ENCODE data around the gene FAXC. TPM values are rescaled to one million over a fixed set of nuclear protein-coding genes. Genes with fewer than 3 reads are reported as not detected.

FAXC gene
- 4.7 TPM for polyA plus RNA-seq (2013, experiment 1 of 2)
- polyA plus RNA-seq (2013, experiment 2 of 2) = 4.6 TPM

DNA sequence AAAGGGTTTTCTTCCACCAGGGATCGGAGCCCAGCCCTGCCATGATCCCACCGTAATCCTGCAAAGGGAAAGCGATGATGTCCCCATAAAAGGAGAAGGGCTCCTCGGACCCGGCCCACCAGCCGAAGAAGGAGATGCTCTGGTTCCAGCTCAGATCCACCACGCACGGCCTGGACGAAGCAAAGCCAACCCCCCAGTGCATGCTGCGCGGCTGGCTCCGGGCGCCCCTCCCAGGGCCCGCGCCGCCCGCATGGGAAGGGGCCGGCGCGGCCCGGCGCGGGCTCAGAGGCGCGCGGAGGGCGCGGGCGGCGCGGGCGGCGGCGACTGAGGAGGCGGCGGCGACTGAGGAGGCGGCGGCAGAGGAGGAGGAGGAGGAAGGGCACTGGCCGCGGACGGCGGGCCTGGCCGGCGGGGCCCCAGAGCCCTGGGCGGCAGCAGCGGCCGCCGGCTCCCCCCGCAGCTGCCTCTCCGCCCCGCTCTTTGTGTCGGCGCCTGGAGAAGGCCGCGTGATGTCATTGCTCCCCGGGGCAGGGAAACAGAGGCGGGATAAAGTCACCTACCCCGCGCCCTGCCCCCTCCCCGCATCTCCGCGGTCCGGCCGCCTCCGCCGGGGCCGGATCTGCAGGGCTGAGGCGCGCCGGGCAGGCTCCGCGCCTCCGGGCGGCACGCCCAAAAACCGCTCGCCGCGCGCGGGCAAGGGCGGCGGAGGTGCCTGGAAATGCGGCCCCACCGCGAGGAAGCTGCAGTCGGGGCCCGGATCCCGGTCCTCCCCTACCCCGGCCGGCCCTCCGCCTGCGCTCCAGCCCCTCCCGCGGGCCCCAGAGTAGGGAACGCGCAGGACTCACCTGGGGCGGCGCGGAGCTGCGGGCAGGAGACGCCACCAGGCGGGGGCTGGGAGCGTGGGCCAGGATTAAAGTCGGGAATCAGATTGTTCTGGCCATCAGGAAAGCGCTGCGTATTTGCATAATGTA, at the start of gene FAXC:
Gene FAXC, minus strand, starts transcription at position 504 of the 971 bp plus-strand sequence. Its CDS starts 302 bp downstream, at position 202.
- no peaks in the 10 kb centered on the region for H3K36me3 ChIP-seq (ENCODE audit: control insufficient read depth, insufficient read depth, low read length)
- H3K4me3 ChIP-seq (ENCODE audit: extremely low read depth, insufficient read depth, low read length, poor library complexity, severe bottlenecking) = peak within 1 kb of the TSS; percentile 64
- H3K4me1 ChIP-seq (ENCODE audit: control insufficient read depth, insufficient read depth, low read length, poor library complexity, severe bottlenecking) = peaks cover 3% of the 10 kb centered on the region
- H3K27ac ChIP-seq (ENCODE audit: low read depth, low read length, severe bottlenecking) = no peak within 1 kb of the TSS
- WGBS, 2 experiments (ENCODE audit: insufficient coverage in 2 of 2) = 1% methylated on average over 61 to 85 of the region's 108 CpGs
- H3K9me3 ChIP-seq (ENCODE audit: control insufficient read depth, low read length) = no peaks in the 10 kb centered on the region

DNA sequence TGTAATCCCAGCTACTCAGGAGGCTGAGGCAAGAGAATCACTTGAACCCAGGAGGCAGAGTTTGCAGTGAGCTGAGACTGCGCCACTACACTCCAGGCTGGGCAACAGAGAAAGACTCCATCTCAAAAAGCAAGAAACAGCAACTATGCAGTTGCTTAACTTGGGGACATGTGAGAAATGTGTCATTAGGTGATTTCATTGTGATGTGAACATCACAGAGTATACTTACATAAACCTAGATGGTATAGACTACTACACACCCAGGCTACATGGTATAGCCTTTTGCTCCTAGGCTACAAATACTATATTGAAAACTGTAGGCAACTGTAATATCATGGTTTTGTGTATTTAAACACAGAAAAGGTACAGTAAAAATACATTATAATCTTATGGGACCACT, 47.8 kb upstream of the FAXC start:
- WGBS, 2 experiments (ENCODE audit: insufficient coverage in 2 of 2) = no CpG with 5 or more reads among the region's 1 CpG
- H3K4me3 ChIP-seq (ENCODE audit: extremely low read depth, insufficient read depth, low read length, poor library complexity, severe bottlenecking) = no peak overlapping the region

DNA sequence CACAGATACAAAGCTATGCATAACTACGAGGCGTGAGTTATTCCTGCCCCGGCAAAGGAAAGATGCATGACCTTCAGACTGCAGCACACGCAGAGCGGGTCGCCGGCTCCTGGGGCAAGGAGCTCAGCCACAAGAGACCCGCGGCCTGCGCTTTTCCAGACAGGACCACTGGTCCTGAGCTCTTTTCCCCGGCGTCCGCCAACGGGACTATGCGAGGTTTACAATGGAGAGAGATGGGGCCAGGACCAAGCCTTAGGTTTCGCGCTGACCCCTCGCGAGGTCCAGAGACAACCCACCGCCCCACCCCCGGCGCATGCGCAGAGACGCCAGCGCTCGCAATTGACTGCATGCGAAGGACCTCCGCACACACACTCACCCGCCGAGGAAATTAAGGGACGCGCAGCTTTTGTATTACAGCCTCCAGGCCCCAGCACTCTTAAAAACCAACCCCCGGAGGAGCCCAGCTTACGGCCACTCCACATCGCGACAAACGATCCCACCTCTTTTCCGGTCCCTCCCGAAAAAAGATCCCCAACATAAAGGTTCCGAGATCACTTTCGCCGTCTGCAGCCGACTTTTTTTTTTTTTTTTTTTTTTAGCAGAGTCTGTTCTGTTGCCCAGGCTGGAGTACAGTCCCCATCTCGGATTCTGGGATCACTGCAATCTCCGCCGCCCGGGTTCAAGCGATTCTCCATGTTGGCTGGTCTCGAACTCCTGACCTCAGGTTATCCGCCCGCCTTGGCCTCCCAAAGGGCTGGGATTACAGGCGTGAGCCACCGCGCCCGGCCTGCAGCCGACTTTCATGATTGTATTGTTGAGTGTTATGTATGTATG, 44.4 kb upstream of the FAXC start, which contains the start of gene COQ3:
Gene COQ3, minus strand, starts transcription at position 498 of the 834 bp plus-strand sequence. Its CDS starts 16 bp downstream, at position 482.
- H3K9me3 ChIP-seq (ENCODE audit: control insufficient read depth, low read length) = no peaks in the 10 kb centered on the region
- no peaks in the 10 kb centered on the region for H3K36me3 ChIP-seq (ENCODE audit: control insufficient read depth, insufficient read depth, low read length)
- H3K27ac ChIP-seq (ENCODE audit: low read depth, low read length, severe bottlenecking) = peak within 1 kb of the TSS; percentile 88
- no peaks in the 10 kb centered on the region for H3K4me1 ChIP-seq (ENCODE audit: control insufficient read depth, insufficient read depth, low read length, poor library complexity, severe bottlenecking)
- WGBS, 2 experiments (ENCODE audit: insufficient coverage in 2 of 2) = 4 to 14% methylated on average over 27 to 35 of the region's 56 CpGs
- H3K4me3 ChIP-seq (ENCODE audit: extremely low read depth, insufficient read depth, low read length, poor library complexity, severe bottlenecking) = peak within 1 kb of the TSS; percentile 61

More for the DNA sequence above, 47.8 kb upstream of the FAXC start:
- no peak overlapping the region for H3K27ac ChIP-seq (ENCODE audit: low read depth, low read length, severe bottlenecking)
- H3K4me1 ChIP-seq (ENCODE audit: control insufficient read depth, insufficient read depth, low read length, poor library complexity, severe bottlenecking) = no peaks in the 10 kb centered on the region
- H3K9me3 ChIP-seq (ENCODE audit: control insufficient read depth, low read length) = no peaks in the 10 kb centered on the region
- H3K36me3 ChIP-seq (ENCODE audit: control insufficient read depth, insufficient read depth, low read length) = peaks cover 24% of the 10 kb centered on the region

DNA sequence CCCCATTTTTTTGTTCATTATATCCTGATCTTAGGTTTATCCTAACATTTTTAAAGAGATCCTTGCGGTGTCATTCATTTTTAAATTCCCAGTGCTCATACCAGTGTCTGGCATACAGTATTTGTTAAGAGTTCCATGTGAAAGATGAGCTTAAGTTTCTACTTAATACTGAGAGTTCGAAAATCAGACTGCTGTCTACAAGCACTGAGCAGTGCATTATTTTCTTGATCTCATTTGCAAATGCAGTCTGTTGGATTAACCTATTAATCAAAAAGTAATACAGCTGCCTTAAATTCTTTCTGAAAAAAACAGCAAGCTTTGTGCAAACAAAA, 43.9 kb upstream of the FAXC start:
- Histone ChIP-seq H3K36me3 (ENCODE audit: control insufficient read depth, insufficient read depth, low read length) (no peaks in the 10 kb centered on the region), H3K4me3 (ENCODE audit: extremely low read depth, insufficient read depth, low read length, poor library complexity, severe bottlenecking) (peak overlapping the region; percentile 61), H3K9me3 (ENCODE audit: control insufficient read depth, low read length) (no peaks in the 10 kb centered on the region), H3K4me1 (ENCODE audit: control insufficient read depth, insufficient read depth, low read length, poor library complexity, severe bottlenecking) (no peaks in the 10 kb centered on the region), H3K27ac (ENCODE audit: low read depth, low read length, severe bottlenecking) (peak overlapping the region; percentile 88)
- 83% methylated on average over 2 of the region's 2 CpGs; no CpG with 5 or more reads in 1 of the 2 experiments for WGBS, 2 experiments (ENCODE audit: insufficient coverage in 2 of 2)

DNA sequence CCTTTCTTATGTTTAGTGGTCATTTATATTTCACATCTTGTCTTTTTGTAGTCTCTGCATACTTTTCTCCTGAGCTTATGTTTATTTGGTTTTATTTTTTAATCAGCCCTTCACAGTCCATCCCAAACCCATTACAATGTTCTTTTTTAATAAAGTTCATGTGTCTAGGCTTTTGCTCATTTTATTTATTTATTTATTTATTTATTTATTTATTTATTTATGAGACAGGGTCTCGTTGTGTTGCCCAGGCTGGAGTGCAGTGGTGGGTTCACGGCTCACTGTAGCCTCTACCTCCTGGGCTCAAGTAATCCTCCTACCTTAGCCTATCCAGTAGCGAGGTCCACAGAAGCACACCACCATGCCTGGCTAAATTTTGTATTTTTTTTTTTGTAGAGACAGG, 41.4 kb upstream of the FAXC start:
- Histone ChIP-seq H3K4me3 (ENCODE audit: extremely low read depth, insufficient read depth, low read length, poor library complexity, severe bottlenecking) (no peak overlapping the region), H3K36me3 (ENCODE audit: control insufficient read depth, insufficient read depth, low read length) (no peaks in the 10 kb centered on the region), H3K27ac (ENCODE audit: low read depth, low read length, severe bottlenecking) (no peak overlapping the region), H3K4me1 (ENCODE audit: control insufficient read depth, insufficient read depth, low read length, poor library complexity, severe bottlenecking) (no peaks in the 10 kb centered on the region), H3K9me3 (ENCODE audit: control insufficient read depth, low read length) (no peaks in the 10 kb centered on the region)
- WGBS, 2 experiments (ENCODE audit: insufficient coverage in 2 of 2) = no CpG with 5 or more reads among the region's 3 CpGs

DNA sequence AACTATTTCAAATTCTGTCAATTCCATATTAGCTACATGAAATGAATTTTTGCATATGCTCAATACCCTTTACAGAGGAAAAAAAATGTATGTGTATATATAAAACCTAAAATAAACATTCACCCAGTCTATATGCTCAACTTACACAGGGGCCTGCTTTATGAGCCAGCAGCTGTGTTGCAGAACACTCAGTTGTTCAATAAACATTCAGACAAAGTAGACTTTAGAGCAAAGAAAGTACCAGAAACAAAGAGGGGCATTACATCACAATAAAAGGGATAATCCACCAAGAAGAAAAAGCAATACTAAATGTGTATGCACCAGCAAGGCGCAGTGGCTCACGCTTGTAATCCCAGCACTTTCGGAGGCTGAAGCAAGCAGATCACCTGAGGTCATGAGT, 35.0 kb upstream of the FAXC start:
- H3K36me3 ChIP-seq (ENCODE audit: control insufficient read depth, insufficient read depth, low read length) = no peaks in the 10 kb centered on the region
- H3K4me3 ChIP-seq (ENCODE audit: extremely low read depth, insufficient read depth, low read length, poor library complexity, severe bottlenecking) = no peak overlapping the region
- H3K27ac ChIP-seq (ENCODE audit: low read depth, low read length, severe bottlenecking) = no peak overlapping the region
- no peaks in the 10 kb centered on the region for H3K4me1 ChIP-seq (ENCODE audit: control insufficient read depth, insufficient read depth, low read length, poor library complexity, severe bottlenecking)
- H3K9me3 ChIP-seq (ENCODE audit: control insufficient read depth, low read length) = no peaks in the 10 kb centered on the region
- 94 to 97% methylated on average over 3 of the region's 3 CpGs for WGBS, 2 experiments (ENCODE audit: insufficient coverage in 2 of 2)

DNA sequence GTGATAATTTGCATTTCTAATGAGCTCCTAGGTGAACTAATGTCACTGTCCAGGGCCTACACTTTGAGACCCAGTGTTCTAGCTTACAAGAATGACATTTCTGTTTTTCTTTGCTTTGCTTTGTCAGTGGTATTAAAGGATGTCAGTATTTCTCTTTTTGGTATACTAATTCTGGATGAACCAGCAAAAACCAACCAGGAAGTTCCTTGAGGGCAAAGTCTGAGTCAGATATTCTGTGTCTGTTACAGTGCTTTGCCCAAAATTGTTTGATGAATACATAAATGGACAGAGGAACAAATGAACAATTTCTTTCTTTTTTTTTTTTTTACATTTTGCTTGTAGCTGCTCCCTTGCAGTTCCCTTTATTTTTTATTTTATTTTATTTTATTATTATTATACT, 29.2 kb upstream of the FAXC start:
- Histone ChIP-seq H3K36me3 (ENCODE audit: control insufficient read depth, insufficient read depth, low read length) (no peaks in the 10 kb centered on the region), H3K4me1 (ENCODE audit: control insufficient read depth, insufficient read depth, low read length, poor library complexity, severe bottlenecking) (no peaks in the 10 kb centered on the region), H3K4me3 (ENCODE audit: extremely low read depth, insufficient read depth, low read length, poor library complexity, severe bottlenecking) (no peak overlapping the region), H3K27ac (ENCODE audit: low read depth, low read length, severe bottlenecking) (no peak overlapping the region), H3K9me3 (ENCODE audit: control insufficient read depth, low read length) (no peaks in the 10 kb centered on the region)

DNA sequence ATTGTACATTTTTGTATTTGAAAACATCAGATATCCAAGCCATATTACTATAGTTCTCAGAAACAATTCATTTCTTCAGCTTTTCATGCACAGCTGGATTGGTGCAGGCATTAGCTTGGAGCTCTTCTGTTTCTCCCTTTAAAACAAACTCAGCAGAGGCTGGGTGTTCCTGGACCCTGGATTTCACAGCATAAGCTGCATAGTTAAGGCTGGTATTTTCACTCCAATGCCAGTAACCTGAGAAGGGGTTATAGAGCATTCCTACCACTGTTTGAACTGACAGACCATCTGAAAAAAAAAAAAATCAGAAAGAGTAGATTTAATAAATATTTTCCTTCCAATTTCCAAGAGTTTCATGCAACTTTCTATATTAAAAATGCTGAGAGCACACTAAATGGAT, 20.1 kb upstream of the FAXC start:
- H3K36me3 ChIP-seq (ENCODE audit: control insufficient read depth, insufficient read depth, low read length) = no peaks in the 10 kb centered on the region
- no peak overlapping the region for H3K4me3 ChIP-seq (ENCODE audit: extremely low read depth, insufficient read depth, low read length, poor library complexity, severe bottlenecking)
- H3K4me1 ChIP-seq (ENCODE audit: control insufficient read depth, insufficient read depth, low read length, poor library complexity, severe bottlenecking) = no peaks in the 10 kb centered on the region
- no peak overlapping the region for H3K27ac ChIP-seq (ENCODE audit: low read depth, low read length, severe bottlenecking)
- H3K9me3 ChIP-seq (ENCODE audit: control insufficient read depth, low read length) = no peaks in the 10 kb centered on the region

DNA sequence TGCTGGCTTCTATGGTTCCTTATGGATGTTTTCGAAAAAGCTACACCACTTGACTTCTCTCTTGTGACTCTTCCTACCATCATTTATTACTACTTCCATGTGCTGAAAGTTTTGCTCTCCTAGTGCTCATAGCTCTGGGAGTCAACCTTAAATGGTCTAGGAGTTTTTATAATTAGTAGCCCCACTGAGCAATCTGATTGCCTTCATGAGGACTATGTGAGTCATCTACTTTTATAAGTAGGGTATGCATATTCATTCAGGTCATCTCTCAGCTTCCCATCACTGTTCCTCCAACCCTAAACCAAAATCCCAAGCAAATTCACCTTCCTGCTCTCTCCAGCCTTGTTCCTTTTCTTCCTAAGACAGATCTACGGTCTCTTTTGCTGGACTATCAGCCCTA, 17.4 kb upstream of the FAXC start:
- WGBS, 2 experiments (ENCODE audit: insufficient coverage in 2 of 2) = 100% methylated on average over 1 of the region's 2 CpGs; no CpG with 5 or more reads in 1 of the 2 experiments
- Histone ChIP-seq H3K4me1 (ENCODE audit: control insufficient read depth, insufficient read depth, low read length, poor library complexity, severe bottlenecking) (no peaks in the 10 kb centered on the region), H3K9me3 (ENCODE audit: control insufficient read depth, low read length) (no peaks in the 10 kb centered on the region), H3K27ac (ENCODE audit: low read depth, low read length, severe bottlenecking) (no peak overlapping the region), H3K36me3 (ENCODE audit: control insufficient read depth, insufficient read depth, low read length) (no peaks in the 10 kb centered on the region), H3K4me3 (ENCODE audit: extremely low read depth, insufficient read depth, low read length, poor library complexity, severe bottlenecking) (no peak overlapping the region)

DNA sequence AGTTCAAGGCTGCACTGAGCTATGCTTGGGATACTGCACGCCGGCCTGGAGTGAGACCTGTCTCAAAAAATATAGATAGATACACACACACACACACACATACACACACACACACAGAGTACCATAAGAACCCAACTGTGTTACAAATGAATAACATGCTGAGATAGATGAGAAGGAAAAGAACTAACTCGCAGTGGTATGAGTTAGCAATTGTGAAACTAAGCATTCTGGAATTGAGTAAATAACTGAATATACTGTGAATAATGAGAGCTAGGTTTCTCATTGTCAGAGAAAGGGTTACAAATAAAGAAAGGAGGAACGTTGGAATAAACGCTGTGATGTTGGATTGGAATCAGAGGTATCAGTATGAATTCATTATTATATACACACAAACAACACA, 14.6 kb upstream of the FAXC start:
- WGBS, 2 experiments (ENCODE audit: insufficient coverage in 2 of 2) = 89 to 100% methylated on average over 1 of the region's 5 CpGs
- Histone ChIP-seq H3K27ac (ENCODE audit: low read depth, low read length, severe bottlenecking) (no peak overlapping the region), H3K4me1 (ENCODE audit: control insufficient read depth, insufficient read depth, low read length, poor library complexity, severe bottlenecking) (no peaks in the 10 kb centered on the region), H3K4me3 (ENCODE audit: extremely low read depth, insufficient read depth, low read length, poor library complexity, severe bottlenecking) (no peak overlapping the region), H3K36me3 (ENCODE audit: control insufficient read depth, insufficient read depth, low read length) (no peaks in the 10 kb centered on the region), H3K9me3 (ENCODE audit: control insufficient read depth, low read length) (no peaks in the 10 kb centered on the region)
